T-helper 2 cell treated with Interferon-gamma antibody and Interleukin-4, amounts not matched to agents 5 μg/mL and 100 μg/mL, for 36 hours (primary cell): Measurements from ENCODE around the gene B3GNT8.
"Not testable (repeated sequence)": the region's sequence is repeated elsewhere in the genome, so short reads cannot be mapped to it uniquely, and the experiment has no call there.

Experiments used
- DNase-seq: peaks from one replicate; pipeline ENCODE4 v3.0.0; 2021; ENCODE audit warnings: low spot score
- H3K27ac Mint-ChIP-seq: one replicate; pipeline ENCODE4 v1.8.0; 2021; ENCODE audit warnings: mild to moderate bottlenecking, mixed read lengths
- H3K27me3 Mint-ChIP-seq: one replicate; pipeline ENCODE4 v1.8.0; 2021; ENCODE audit warnings: low read depth, mixed read lengths
- H3K36me3 Mint-ChIP-seq: one replicate; pipeline ENCODE4 v1.8.0; 2021; ENCODE audit warnings: low read depth, mixed read lengths
- H3K4me1 Mint-ChIP-seq: one replicate; pipeline ENCODE4 v1.8.0; 2021; ENCODE audit warnings: low read depth, mixed read lengths
- H3K4me3 Mint-ChIP-seq: one replicate; pipeline ENCODE4 v1.8.0; 2022; ENCODE audit warnings: mild to moderate bottlenecking, moderate library complexity, mixed read lengths
- H3K9me3 Mint-ChIP-seq: one replicate; pipeline ENCODE4 v1.8.0; 2021; ENCODE audit warnings: mixed read lengths

Gene B3GNT8

GRCh38 chr19:41399525-41399924 lies 27.6 kb downstream of the B3GNT8 start:
- H3K9me3 Mint-ChIP-seq, result no peaks in the 10 kb centered on the region
- peak overlapping the region; percentile 82 for H3K27ac Mint-ChIP-seq
- H3K4me1 Mint-ChIP-seq, result peaks cover 27% of the 10 kb centered on the region
- H3K27me3 Mint-ChIP-seq, result no peaks in the 10 kb centered on the region
- peaks cover 5% of the 10 kb centered on the region for H3K36me3 Mint-ChIP-seq
- H3K4me3 Mint-ChIP-seq, result peak overlapping the region; percentile 65
- DNase-seq, result no peak

DNA sequence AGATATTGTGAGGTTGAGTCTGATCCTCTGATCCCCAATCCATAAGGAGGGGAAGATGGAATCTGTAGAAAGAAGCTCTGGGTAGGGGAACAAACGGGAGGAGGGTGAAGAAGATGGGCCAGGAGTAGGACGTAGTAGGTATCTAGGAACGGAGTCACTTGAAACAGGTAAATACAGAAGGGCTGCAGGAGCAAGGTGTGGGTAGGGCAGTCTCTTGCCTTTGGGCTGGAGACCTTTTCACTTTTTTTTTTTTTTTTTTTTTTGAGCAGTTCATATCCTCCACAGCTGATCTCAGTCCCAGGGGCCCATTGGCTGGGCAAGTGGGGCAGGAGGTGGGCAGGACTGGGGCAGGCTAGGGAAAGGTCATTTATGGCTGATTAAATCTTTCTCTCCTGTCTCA lies 28.1 kb downstream of the B3GNT8 start:
- H3K36me3 Mint-ChIP-seq, result peaks cover 5% of the 10 kb centered on the region
- no peaks in the 10 kb centered on the region for H3K9me3 Mint-ChIP-seq
- peak overlapping the region; percentile 46 for H3K27ac Mint-ChIP-seq
- H3K4me3 Mint-ChIP-seq, result peak overlapping the region; percentile 97
- H3K4me1 Mint-ChIP-seq, result peaks cover 27% of the 10 kb centered on the region
- no peaks in the 10 kb centered on the region for H3K27me3 Mint-ChIP-seq
- DNase-seq, result no peak

- H3K27me3 Mint-ChIP-seq, result no peaks in the 10 kb centered on the region
- H3K4me3 Mint-ChIP-seq, result peak overlapping the region; percentile 97
- H3K9me3 Mint-ChIP-seq, result no peaks in the 10 kb centered on the region
- peaks cover 27% of the 10 kb centered on the region for H3K4me1 Mint-ChIP-seq
- H3K36me3 Mint-ChIP-seq, result peaks cover 5% of the 10 kb centered on the region
- DNase-seq, result no peak
- peak overlapping the region; percentile 46 for H3K27ac Mint-ChIP-seq
Measured at GRCh38 chr19:41398598-41398997, 28.6 kb downstream of the B3GNT8 start.

DNA sequence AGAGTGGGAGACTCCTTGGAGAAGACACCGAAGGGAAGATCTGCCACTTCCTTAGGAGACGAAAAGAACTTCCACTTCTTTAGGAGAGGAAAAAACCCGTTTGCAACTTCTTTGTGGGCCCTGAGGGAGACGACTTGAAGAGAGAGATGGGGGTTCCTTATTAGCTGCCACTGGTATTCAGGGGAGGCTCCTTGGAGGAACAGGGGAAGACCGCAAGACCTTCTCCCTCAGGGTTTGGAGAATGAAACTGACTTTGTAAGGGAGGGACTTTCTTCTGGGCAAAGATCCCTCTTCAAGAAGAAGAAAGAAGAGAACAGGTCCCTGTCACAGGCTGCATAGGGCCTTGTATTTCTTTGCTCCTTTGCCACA lies 29.1 kb downstream of the B3GNT8 start:
- Mint-ChIP-seq H3K27ac (peak overlapping the region; percentile 98), H3K36me3 (peaks cover 5% of the 10 kb centered on the region), H3K4me3 (peak overlapping the region; percentile 97), H3K27me3 (no peaks in the 10 kb centered on the region), H3K9me3 (no peaks in the 10 kb centered on the region), H3K4me1 (peaks cover 27% of the 10 kb centered on the region)
- DNase-seq, result no peak

DNA sequence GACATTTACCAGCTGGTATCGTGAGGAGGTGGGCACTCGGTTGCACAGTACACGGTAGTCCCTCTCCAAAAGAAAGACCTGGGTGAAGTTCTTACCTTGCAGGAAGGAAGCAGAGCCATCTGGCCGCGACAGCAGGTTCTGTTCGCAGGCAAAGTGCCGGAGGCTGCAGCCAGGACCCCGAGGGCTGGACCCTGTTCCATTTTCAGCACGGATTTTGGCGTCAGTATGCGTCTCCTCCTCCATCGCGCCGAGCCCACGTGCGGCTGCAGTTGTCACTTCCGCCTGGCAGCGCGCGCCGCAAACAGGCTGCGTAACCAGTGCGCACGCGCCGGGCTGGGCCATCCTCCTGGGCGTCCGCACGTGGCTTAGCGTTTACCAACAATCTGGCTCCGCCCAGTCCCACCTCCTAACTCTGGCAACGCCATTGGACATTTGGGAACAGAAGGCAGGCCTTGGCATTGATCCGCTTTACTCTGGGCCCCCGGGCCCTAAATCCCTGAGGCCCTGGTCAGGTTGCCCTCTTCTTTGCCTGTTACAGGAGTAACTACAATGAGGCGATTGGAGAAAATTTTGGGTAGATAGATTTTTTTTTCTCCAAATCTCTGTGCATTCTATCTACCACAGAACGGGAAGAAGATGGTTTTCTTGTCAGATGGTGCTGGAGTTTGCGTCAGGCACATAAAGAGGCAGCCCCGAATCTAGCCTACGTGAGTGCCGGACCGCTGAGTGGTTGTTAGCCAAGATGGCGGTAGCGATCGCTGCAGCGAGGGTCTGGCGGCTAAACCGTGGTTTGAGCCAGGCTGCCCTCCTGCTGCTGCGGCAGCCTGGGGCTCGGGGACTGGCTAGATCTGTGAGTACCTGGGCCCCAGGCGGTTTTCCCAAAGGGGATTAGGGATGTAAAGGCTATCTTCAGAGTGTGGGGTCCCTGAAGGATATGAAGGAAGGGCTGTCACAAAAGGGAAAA lies 29.8 kb downstream of the B3GNT8 start, which contains the start of the genes BCKDHA and EXOSC5:
TSS of gene BCKDHA (plus strand) at position 733 of the 964 bp plus-strand sequence. CDS start at position 743, 10 bp downstream.
TSS of gene EXOSC5 (minus strand) at position 274 of the 964 bp plus-strand sequence. CDS start at position 243, 31 bp downstream.
- Mint-ChIP-seq H3K4me3 (peak within 1 kb of the TSS; percentile 97), H3K27ac (peak within 1 kb of the TSS; percentile 98), H3K36me3 (peaks cover 7% of the 10 kb centered on the region), H3K4me1 (peaks cover 27% of the 10 kb centered on the region), H3K27me3 (no peaks in the 10 kb centered on the region), H3K9me3 (no peaks in the 10 kb centered on the region)
- DNase-seq, result peak; percentile 99

DNA sequence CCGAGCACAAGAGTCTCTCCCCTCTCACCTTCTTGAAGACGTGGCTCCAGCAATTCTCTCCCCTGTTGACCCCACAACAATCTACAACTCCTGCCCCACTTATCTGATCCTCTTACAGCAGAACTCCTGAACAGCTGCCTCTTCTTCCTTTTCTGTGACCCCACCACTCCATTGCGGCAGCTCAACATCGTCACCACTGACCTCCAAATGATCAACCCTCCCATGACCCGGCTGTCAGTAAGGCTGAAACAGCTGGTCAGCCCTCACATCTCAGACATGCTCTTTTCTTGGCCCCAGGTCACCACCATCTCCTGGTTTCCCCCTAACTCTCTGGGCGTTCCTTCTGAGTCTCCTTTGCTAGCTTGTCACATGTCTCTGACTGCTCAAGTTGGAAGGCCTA lies 31.8 kb downstream of the B3GNT8 start:
- H3K27me3 Mint-ChIP-seq, result no peaks in the 10 kb centered on the region
- H3K4me3 Mint-ChIP-seq, result peak overlapping the region; percentile 52
- peaks cover 27% of the 10 kb centered on the region for H3K4me1 Mint-ChIP-seq
- peaks cover 15% of the 10 kb centered on the region for H3K36me3 Mint-ChIP-seq
- H3K9me3 Mint-ChIP-seq, result no peaks in the 10 kb centered on the region
- no peak for DNase-seq
- H3K27ac Mint-ChIP-seq, result peak overlapping the region; percentile 6

- peaks cover 12% of the 10 kb centered on the region for H3K4me1 Mint-ChIP-seq
- no peaks in the 10 kb centered on the region for H3K27me3 Mint-ChIP-seq
- no peaks in the 10 kb centered on the region for H3K9me3 Mint-ChIP-seq
- peaks cover 23% of the 10 kb centered on the region for H3K36me3 Mint-ChIP-seq
- H3K4me3 Mint-ChIP-seq, result no peak overlapping the region
- H3K27ac Mint-ChIP-seq, result no peak overlapping the region
- no peak for DNase-seq
Measured at GRCh38 chr19:41392775-41393174, 34.4 kb downstream of the B3GNT8 start.

DNA sequence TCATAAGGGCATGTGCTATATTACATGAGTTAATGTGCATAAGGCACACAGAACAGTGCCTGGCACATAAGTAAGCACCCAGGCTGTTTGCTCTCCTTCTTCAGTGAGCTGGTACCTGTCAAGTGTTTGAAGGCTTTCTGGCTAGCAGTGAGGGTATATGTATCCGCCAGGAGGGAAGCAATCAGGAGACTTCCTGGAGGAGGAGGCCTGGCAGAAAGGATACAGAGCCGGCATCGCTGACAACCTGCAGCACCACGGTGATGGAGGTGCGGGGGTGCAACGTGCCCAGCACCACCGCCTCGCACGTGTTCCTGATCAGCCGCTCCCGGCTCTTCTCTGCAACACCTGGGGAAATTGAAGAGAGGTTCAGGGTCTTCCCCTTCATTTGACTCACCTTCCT lies 35.6 kb downstream of the B3GNT8 start:
- H3K9me3 Mint-ChIP-seq, result no peaks in the 10 kb centered on the region
- H3K27me3 Mint-ChIP-seq, result no peaks in the 10 kb centered on the region
- peaks cover 12% of the 10 kb centered on the region for H3K4me1 Mint-ChIP-seq
- DNase-seq, result no peak
- H3K4me3 Mint-ChIP-seq, result no peak overlapping the region
- no peak overlapping the region for H3K27ac Mint-ChIP-seq
- H3K36me3 Mint-ChIP-seq, result peaks cover 23% of the 10 kb centered on the region

DNA sequence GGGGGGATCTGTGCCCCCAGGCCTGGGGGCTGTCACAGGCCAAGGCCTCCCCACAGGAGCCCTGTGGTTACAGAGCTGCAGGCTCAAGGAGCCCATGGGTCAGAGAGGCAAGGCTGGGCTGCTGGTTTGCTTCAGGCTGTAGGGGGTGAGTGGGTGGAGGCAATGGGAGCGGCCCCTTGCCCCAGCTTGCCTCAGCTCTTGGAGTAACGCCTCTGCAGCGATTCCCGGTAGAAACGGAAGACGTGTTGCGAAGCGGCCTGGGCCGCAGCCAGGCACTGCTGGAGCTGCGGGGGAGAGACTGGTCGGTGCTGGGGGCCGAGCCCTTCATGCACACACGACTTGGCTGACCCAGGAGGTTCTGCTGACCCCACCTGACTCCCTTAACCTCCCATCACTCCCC lies 40.7 kb downstream of the B3GNT8 start:
- no peaks in the 10 kb centered on the region for H3K9me3 Mint-ChIP-seq
- peaks cover 25% of the 10 kb centered on the region for H3K36me3 Mint-ChIP-seq
- H3K4me1 Mint-ChIP-seq, result no peaks in the 10 kb centered on the region
- no peak overlapping the region for H3K27ac Mint-ChIP-seq
- DNase-seq, result no peak
- H3K27me3 Mint-ChIP-seq, result no peaks in the 10 kb centered on the region
- no peak overlapping the region for H3K4me3 Mint-ChIP-seq

DNA sequence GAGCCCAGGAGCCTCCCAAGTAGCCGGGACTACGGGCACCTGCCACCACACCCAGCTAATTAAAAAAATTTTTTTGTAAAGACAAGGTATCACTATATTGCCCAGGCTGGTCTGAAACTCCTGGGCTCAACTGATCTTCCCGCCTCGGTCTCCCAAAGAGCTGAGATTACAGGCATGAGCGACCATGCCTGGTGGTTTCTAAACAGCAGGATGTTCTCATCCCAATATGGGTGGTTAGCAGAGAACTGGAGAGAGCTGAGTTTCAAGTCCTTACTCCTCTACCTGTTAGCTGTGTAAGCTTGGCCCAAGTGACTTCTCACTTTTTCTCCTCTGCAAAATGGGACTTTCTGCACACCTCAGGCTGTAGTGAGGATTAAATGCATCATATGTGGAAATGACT lies 42.8 kb downstream of the B3GNT8 start:
- Mint-ChIP-seq H3K27me3 (no peaks in the 10 kb centered on the region), H3K27ac (no peak overlapping the region), H3K4me3 (no peak overlapping the region), H3K9me3 (no peaks in the 10 kb centered on the region), H3K4me1 (no peaks in the 10 kb centered on the region), H3K36me3 (peaks cover 13% of the 10 kb centered on the region)
- DNase-seq, result no peak

DNA sequence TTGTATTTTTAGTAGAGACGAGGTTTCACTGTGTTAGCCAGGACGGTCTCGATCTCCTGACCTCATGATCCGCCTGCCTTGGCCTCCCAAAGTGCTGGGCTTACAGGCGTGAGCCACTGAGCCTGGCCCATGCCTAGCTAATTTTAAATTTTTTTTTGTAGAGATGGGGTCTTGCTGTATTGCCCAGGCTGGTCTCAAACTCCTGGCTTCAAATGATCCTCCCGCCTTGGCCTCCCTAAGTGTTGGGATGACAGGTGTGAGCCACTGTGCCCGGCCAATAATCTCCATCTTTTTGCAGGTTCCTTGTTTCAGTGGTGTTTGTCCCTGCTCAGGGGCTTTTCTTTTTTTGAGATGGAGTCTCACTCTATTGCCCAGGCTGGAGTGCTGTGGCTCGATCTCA lies 45.6 kb downstream of the B3GNT8 start:
- not testable (repeated sequence) for H3K27ac Mint-ChIP-seq

GRCh38 chr19:41377977-41378709 lies 49.0 kb downstream of the B3GNT8 start:
- no peaks in the 10 kb centered on the region for H3K9me3 Mint-ChIP-seq
- H3K4me1 Mint-ChIP-seq, result peaks cover 8% of the 10 kb centered on the region
- H3K4me3 Mint-ChIP-seq, result no peak overlapping the region
- no peak for DNase-seq
- H3K27me3 Mint-ChIP-seq, result no peaks in the 10 kb centered on the region
- H3K36me3 Mint-ChIP-seq, result peaks cover 7% of the 10 kb centered on the region
- no peak overlapping the region for H3K27ac Mint-ChIP-seq

More for the DNA sequence above, 45.6 kb downstream of the B3GNT8 start:
- not testable (repeated sequence) for H3K27me3 Mint-ChIP-seq, DNase-seq, H3K9me3 Mint-ChIP-seq, H3K4me3 Mint-ChIP-seq, H3K4me1 Mint-ChIP-seq
- peaks cover 11% of the 10 kb centered on the region for H3K36me3 Mint-ChIP-seq

GRCh38 chr19:41376998-41377365 lies 50.2 kb downstream of the B3GNT8 start:
- H3K4me3 Mint-ChIP-seq, result peak overlapping the region; percentile 82
- no peaks in the 10 kb centered on the region for H3K9me3 Mint-ChIP-seq
- H3K27ac Mint-ChIP-seq, result peak overlapping the region; percentile 55
- H3K36me3 Mint-ChIP-seq, result peaks cover 6% of the 10 kb centered on the region
- H3K4me1 Mint-ChIP-seq, result peaks cover 10% of the 10 kb centered on the region
- H3K27me3 Mint-ChIP-seq, result no peaks in the 10 kb centered on the region
- DNase-seq, result no peak
